ENCODE data around the gene ERVH48-1.
"Not testable (repeated sequence)": the region's sequence is repeated elsewhere in the genome, so short reads cannot be mapped to it uniquely, and the experiment has no call there.

ERVH48-1 gene

DNA sequence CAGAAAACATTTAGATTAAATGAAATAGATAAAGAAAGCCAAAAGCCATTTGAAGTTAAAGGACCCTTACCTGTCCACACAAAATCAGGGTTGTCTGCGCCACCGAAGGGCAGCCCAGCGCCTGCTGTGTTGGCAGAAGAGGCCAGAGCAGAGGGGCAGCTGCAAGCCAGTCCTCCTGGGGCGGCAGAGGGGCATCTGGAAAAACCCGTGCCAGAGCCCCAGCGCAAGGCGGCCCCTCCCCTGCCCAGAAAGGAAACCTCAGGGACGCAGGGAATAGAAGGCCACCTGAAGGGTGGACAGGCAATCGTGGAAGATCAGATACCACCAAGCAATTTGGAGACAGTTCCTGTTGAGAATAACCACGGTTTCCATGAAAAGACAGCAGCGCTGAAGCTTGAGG lies 21.6 kb downstream of the ERVH48-1 start:
- DNase-seq = no peak

- DNase-seq = no peak
These were observed 25.0 kb downstream of the ERVH48-1 start for GRCh38 chr21:42900446-42900845.

GRCh38 chr21:42892931-42893755 lies 32.3 kb downstream of the ERVH48-1 start, which contains the start of gene NDUFV3:
NDUFV3 (plus strand) TSS chr21:42893309; CDS start chr21:42893334, 25 bp downstream.
- DNase-seq = peak; percentile 100

DNA sequence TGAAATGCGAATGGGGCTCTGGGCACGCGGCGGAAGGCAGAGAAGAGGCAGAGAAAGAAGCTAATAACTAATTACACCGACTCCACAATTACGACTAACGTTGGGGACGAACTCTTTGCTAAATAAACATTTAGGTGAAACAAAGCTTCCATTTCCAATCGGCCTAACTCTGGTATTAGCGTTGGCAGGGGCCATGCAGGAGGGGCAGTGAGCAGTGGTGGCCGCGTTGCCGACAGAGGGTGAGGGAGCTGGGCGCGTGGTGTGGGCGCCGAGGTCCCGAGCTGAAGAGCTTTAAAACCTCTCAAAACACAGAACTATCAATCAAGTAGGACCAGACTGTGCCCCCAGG lies 32.9 kb downstream of the ERVH48-1 start:
- DNase-seq = no peak

GRCh38 chr21:42887326-42887725 lies 38.1 kb downstream of the ERVH48-1 start:
- DNase-seq = no peak

DNA sequence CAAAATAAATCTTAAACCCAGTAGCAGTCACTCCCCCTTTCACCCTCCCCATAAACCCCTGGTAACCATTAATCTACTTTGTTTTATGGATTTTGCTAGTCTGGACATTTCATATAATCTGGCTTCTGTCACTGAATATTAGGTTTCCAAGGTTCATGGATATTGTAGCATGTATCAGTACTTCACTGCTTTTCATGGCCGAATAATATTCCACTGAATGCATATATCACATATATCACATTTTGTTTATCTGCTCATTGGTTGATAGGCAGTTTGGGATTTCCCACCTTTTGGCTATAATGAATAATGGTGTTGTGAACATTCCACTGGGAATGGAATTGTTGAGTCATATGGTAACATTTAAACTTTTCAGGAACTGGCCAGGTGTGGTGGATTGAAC lies 41.5 kb downstream of the ERVH48-1 start:
- no peak for DNase-seq

DNA sequence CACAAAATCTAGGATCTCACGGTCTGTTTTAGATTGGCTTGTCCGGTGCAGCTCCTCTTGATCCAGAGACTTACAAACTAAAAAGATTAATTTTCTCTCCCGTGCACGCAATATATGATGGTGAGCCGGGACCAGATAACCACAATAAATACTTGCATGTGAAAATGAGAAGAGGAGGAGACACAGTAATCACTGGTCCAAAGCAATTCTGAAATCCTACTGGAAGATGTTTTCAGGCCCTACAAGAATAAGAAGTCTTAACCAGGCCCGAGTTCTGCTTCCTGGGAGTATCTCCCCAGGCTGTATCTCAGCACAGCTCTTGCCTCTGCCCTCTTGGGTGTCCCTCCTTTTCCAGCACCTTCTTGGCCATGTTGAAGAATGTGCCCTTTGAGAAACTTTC lies 45.1 kb downstream of the ERVH48-1 start:
- no peak for DNase-seq

DNA sequence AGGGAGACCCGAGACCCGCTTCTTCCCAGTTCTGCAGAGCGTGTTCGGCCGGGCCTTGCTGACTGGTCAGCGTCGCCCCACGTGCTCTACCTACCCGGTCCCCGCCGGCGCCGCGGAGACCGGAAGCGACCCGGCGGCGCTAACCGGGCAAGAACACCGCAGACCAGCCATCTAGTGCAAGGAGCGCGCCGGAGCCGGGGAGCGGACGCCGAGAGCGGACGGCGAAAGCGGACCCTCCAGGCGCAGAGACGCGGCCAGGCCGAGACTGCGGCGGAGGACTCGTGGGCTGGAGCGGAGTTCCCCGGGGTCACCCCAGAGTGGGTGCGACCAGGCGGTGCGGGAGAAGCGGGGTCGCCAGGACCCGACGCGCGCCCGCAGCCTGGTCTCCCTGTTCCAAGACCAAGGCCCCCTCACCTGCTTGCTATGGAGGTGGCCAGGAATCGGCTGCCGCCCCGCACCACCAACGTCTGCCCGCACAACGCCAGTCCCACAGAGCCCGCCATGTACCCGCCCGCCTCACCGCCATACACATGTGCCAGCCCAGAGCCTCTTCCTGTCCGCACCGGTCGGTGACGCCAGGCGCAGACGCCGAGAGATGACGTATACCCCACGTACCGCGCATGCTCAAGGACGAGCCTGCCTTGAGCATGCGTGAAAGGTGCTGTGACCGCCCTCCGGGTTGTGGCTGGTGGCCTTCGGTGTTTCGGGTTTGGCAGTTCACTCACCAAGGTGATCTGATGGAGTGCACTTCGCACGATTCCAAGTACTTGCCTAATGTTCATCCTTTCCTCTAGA lies 46.2 kb downstream of the ERVH48-1 start, which contains the start of gene WDR4:
TSS of gene WDR4 (minus strand) at position 547 of the 795 bp plus-strand sequence. CDS start at position 503, 44 bp downstream.
- DNase-seq = peak; percentile 98 to 99

DNA sequence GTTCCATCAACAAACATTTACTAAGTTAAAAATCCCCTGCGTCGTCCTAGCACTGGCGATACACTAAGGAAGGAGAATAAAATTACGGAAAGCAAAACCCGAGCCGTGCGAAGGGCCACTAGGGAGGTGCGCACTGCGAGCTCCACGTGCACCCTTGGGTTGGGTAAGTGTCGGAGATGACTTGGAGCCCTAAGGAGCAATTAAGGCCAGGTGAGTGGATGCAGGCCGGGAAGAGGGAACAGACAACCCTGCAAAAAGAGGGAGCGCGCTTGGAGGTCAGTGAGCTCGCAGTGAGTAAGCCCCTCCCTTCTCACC lies 46.8 kb downstream of the ERVH48-1 start:
- DNase-seq = no peak

DNA sequence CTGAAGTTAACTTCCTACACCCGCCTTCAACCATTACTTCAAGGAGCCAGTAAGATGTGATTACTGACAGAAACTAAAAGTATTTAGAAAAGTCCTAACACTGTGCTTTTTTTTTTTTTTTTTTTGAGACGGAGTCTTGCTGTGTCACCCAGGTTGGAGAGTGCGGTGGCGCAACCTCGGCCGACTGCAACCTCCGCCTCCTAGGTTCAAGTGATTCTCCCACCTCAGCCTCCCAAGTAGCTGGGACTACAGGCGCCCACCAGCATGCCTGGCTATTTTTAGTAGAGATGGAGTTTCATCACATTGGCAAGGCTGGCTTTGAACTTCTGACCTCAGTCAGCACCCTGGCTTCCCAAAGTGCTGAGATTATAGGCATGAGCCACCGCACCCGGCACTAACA lies 49.6 kb downstream of the ERVH48-1 start:
- DNase-seq = not testable (repeated sequence)

DNA sequence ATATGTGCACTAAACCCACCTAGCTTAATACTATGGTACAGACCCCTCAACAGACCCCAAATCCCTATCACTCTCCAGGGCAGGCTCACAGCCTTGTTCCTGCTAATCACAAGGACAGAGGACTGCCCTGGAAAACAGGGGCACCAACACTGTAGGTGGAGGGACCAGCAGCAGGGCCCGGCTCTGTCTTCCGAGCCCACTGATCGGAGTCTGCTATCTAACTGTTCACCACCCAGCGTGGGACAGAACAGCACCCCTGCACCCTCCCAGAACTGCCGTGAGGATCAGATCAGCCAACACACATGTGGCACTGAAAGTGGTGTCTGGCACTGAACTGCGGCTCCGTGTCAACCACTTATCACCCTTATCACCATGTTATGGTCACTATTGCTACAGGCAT lies 52.3 kb downstream of the ERVH48-1 start:
- no peak for DNase-seq

DNA sequence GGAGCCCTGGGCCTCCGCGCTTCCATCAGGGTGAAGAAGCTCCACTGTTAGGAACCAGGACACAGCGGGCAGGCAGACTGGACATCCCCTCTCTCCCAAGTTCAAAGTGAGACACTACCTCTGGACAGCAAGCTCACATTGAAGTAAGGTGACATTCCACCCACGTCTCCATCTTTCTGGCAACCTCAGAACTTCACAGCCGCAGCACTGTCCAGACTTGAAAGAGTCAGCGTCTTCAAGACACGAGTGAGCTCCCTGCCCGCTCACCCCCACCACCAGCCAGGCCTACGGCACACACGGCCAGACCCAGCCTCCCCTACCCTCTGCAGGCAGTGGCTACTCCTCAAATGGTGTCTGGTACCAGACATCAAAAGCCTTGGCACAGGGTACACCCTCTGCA lies 57.2 kb downstream of the ERVH48-1 start:
- DNase-seq = no peak
